HG03095 (cell line): ENCODE measurements around the gene EEF1G.
"Not testable (repeated sequence)": the region's sequence is repeated elsewhere in the genome, so short reads cannot be mapped to it uniquely, and the experiment has no call there.

Experiments
- ATAC-seq: cut with Tn5 transposase; IDR thresholded peaks from one replicate; pipeline ENCODE4 v1.9.1; 2021; ENCODE audit warnings: moderate library complexity; ENCODE audit not compliant: unreplicated experiment

Gene EEF1G

DNA sequence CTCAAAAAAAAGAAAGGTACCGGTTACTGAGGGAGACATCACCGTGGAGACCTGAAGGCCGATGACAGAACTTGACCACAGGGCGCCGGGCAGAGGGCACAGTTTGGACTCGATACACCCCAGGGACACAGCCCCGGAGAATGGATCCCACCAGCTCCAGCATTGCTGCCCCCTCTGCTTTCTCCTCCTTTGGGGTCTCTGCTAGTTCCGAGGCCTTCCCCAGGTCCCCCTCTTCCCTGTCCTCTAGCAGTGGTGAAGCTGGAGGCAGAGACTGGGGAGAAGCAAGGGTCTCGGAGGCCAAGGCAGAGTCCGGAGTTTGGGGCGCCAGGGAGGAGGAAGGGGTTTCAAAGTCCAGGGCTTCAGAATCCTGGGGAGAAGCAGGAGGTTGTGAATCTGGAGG is 4.8 kb upstream of the EEF1G start:
- ATAC-seq, result no peak

DNA sequence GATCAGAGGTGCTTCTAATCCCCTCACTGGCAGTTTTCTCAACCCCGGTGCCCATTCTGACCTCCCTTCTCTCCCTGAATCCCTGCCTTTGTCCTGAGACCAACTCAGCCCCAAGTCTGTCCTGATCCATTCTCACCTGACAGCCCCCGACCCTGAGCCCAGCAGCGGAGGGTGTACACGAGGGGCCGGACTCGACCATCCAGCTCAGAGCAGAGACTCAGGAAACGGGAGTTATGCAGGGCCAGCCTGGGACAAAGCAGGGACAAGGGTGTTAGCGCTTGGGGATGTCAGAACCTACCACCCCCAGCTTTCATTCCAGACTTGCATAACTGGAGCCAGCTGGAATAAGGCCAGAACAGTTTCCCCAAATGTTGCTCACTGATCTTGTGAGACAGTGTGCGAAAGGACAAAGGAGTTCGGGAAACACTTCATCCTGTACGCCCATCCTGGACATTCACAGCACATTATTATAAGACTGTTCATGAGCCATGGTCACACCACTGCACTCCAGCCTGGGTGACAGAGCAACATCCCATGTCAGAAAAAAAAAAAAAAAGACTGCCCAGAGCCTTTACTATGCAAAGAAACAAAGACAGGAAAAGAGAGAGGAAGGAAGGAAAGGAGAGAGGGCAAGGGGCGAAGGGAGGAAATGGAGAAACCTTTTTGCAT is 3.5 kb upstream of the EEF1G start:
- no peak for ATAC-seq

- ATAC-seq, result no peak
Observed at GRCh38 chr11:62575837-62576236, 2.1 kb upstream of the EEF1G start.

- ATAC-seq, result no peak
Observed at GRCh38 chr11:62575156-62575555, 1.5 kb upstream of the EEF1G start.

- no peak for ATAC-seq
Observed at GRCh38 chr11:62574363-62575071, 826 bp upstream of the EEF1G start.

DNA sequence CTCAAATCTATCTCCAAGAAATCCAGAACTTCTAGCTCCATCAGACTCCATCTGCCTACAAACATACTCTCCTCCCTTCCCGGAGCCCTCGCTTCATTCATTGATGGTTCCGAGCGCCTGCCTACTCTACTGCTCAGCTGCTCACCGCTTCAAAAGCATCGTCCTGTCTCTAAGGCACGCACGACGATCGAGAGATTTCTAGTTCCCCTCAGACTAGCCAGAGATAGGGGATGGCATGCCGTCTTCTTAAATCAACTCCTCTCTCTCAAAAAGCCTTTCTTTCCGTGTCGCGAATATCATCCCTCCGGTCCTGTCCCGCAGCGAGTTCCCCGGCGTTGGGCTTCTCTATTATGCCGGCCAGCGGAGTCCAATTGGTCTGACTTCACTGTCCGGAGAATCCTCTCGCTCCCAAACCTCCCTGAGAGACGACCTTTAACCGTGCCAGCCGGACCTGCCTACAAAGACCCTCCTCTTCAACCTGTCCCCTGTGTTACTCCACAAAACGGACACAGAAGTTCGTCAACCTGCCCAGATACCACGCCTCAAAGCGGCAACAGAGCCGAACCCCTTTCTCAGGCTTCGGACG is 592 bp downstream of the EEF1G start:
- ATAC-seq, result no peak

DNA sequence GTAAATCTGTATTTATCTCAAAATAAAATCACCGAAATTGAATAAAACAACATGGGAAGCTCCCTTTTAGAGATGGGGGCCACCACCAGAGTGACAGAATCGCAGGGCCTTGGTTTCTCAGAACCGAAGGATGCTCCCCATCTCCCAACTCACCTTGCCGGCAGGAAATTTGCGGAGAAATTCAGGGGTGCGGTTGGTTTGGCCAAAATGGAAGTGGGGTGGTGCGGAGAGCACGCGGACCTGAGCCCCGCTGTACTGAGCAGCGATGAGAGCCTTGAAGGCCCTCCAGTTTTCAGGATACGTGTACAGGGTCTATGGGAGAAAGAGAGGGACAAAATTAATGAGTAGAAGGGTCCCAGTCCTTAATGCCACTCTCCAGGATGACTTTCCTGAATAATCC is 1.3 kb downstream of the EEF1G start:
- no peak for ATAC-seq

DNA sequence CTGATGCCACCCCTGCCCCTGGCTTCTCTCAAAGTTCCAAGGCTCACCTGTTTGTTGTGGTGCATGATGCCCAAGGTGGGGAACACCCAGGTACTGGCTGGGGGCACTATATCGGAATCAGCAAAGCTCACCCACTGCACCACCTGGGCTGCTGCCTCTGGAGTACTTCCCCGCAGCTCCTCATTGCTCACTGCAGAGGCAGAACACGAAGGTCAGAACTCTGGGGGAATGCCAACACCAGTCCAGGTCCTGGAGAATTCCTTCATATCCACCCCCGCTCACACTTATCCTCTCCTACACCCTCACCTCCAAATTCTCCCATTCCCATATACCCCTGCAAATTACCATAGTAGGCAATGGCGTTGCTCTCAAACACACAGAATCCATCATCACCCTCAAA is 2.2 kb downstream of the EEF1G start:
- ATAC-seq, result not testable (repeated sequence)

DNA sequence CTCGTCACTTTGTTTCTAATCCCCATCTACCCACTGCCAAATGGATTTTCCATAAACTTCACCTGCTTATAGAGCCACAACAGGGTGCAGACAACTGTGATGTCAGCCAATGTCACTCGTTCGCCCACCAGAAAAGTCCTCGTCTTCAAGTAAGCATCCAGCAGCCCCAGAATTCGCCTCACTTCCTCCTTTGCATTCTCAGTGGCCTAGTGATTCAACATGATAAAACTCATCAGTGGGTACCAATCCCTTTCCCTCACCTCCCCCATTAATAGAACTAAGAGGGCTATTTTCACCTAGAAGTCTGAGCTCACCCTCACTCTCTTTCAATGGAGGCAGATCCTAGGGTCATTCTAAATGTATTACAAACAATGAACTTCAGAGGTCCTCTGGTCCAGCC is 2.8 kb downstream of the EEF1G start:
- not testable (repeated sequence) for ATAC-seq

- ATAC-seq, result no peak
Observed at GRCh38 chr11:62569611-62570010, 4.1 kb downstream of the EEF1G start.

GRCh38 chr11:62567018-62567633 is 6.6 kb downstream of the EEF1G start:
- ATAC-seq, result no peak

DNA sequence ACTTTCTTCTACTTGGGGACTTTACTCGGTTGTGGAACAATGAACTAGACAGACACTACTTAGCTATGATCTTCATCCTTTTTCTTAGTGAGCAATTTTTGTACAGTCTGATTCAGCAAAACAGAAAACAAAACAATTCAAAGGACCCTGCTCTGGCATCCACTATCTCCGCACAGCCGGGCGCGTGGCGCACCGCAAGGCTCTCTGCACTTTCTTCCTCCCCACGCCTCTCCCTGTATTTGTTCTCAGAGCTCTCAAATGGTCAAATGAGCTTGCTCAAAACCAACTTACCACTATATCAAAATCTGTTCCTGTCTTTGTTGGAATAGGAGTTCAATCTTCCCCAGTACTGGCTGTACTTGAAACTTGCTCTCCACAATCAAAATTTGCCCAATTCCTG is 7.4 kb downstream of the EEF1G start:
- ATAC-seq, result no peak

- no peak for ATAC-seq
Observed at GRCh38 chr11:62565100-62565802, 8.4 kb downstream of the EEF1G start.

DNA sequence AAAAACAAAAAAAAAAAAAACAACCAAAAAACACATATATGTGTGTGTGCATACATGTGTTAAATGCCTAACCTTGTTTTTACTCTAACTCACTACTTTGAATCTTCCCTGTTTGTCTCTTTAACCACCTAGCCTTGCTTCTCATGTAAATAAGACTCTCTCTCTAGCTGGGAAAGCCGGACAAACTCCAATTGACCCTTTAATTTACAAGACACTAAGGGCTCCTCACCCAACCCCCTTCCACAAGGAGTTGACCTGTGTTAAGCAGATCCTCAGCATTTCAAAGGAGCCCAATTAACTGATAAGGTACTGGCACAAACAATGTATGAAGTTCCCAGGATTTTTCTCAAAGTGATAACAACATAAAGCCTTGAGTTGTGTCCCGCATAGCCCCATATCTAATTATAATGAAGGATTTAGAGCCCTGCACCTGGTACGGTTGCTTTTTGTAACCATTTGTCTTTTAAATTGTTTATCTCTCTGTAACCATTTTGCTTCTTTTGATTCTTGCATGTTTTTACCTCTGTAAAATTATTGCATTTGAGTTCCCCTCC is 11.9 kb downstream of the EEF1G start:
- ATAC-seq, result not testable (repeated sequence)

DNA sequence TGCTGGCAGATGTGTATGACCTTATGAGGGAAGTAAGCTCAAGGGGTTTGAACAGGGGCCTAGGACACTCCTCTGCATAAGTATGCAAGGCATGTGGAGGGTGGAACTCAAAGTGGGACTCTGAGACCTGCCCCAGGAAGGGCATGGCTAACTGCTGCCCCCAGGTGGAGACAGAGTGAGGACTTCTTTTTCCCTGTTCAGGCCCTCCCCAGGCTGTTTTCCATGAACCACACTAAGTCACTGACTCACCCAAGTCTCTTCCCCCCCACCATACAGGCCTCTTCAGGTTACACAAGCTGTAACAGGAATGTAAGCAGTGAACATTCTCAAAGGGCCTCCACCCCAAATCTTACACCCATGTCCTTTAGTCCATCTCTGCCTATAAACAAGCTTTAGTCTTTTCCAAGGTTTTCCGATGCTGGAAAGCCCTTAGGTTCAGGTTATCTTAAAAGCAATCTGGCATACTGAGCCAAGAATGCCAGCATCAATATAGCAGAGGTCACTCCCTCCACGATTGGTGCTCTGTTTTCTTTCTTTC is 13.1 kb downstream of the EEF1G start:
- no peak for ATAC-seq

DNA sequence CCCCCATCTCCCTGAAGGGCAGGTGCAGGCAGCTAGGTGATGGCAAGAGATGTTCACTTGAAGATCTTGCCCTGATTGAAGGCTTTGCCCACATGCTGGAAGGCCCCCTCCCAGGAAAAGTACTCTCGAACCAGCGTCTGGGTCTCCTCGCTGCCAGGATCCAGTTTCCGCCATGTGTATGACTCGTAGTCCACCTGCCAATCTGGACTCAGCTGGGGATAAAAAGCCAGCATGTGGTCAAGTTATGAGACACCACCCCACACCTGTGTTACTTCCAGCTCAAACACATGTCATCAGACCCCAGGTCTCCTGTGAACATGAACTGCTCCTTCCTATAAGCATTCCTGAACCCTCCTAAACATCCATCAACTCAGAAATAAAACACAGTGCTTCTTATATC is 14.1 kb downstream of the EEF1G start:
- not testable (repeated sequence) for ATAC-seq

DNA sequence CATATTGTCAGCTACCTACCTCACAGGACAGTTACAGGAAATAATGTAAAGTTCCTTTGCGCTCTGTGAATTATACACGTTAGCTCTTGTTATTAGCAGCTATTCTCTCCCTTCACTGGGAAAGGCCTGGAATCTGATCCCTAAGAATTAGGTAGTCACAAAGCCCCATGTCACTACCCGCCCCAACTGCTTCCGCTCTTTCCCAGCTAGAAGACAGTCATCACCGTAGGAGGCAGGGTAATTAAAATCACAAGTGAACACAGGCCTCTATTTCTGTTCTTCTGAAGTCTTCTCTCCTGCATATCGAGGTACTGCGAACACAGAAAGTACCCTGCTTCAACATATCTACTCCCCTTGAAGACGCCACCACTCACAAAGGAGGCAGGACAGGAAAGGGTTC is 14.5 kb downstream of the EEF1G start:
- no peak for ATAC-seq

- no peak for ATAC-seq
Observed at GRCh38 chr11:62558669-62559068, 15.0 kb downstream of the EEF1G start.

- peak; percentile 35 for ATAC-seq
Observed at GRCh38 chr11:62556875-62557631, 16.6 kb downstream of the EEF1G start.
